CD4-positive, alpha-beta T cell treated with Interleukin-4 for 4 hours (primary cell): ENCODE measurements around the gene FLT1.
A peak's percentile ranks its signal among the peaks of the same experiment; 100 is the strongest.

Source experiments
- DNase-seq: peaks from one replicate; pipeline ENCODE4 v3.0.0-alpha.2; 2020

Gene FLT1

GRCh38 chr13:28528388-28528787 lies 33.5 kb upstream of the FLT1 start:
- no peak for DNase-seq

- DNase-seq = no peak
These were observed 32.7 kb upstream of the FLT1 start for GRCh38 chr13:28527629-28528028.

GRCh38 chr13:28526876-28527275 lies 31.9 kb upstream of the FLT1 start:
- no peak for DNase-seq

- DNase-seq = no peak
These were observed 27.9 kb upstream of the FLT1 start for GRCh38 chr13:28522871-28523270.

- no peak for DNase-seq
These were observed 18.8 kb upstream of the FLT1 start for GRCh38 chr13:28513745-28514144.

GRCh38 chr13:28510542-28510941 lies 15.6 kb upstream of the FLT1 start:
- no peak for DNase-seq

- DNase-seq = no peak
These were observed 15.1 kb upstream of the FLT1 start for GRCh38 chr13:28510066-28510465.

- no peak for DNase-seq
These were observed 10.7 kb upstream of the FLT1 start for GRCh38 chr13:28505543-28506135.

GRCh38 chr13:28503182-28503967 lies 8.4 kb upstream of the FLT1 start:
- no peak for DNase-seq

GRCh38 chr13:28501547-28501946 lies 6.6 kb upstream of the FLT1 start:
- DNase-seq = no peak

GRCh38 chr13:28499609-28500008 lies 4.7 kb upstream of the FLT1 start:
- no peak for DNase-seq

GRCh38 chr13:28498481-28499115 lies 3.7 kb upstream of the FLT1 start:
- DNase-seq = no peak

GRCh38 chr13:28497143-28497876 lies 2.4 kb upstream of the FLT1 start:
- DNase-seq = no peak

- DNase-seq = no peak
These were observed 1.2 kb upstream of the FLT1 start for GRCh38 chr13:28496188-28496564.

GRCh38 chr13:28495538-28496187 lies 735 bp upstream of the FLT1 start:
- no peak for DNase-seq

- DNase-seq = no peak
These were observed 487 bp downstream of the FLT1 start for GRCh38 chr13:28494504-28494777.

GRCh38 chr13:28493740-28494503 lies 1.0 kb downstream of the FLT1 start:
- no peak for DNase-seq

GRCh38 chr13:28492569-28493367 lies 2.2 kb downstream of the FLT1 start:
- DNase-seq = peak; percentile 10

GRCh38 chr13:28490061-28490460 lies 4.9 kb downstream of the FLT1 start:
- no peak for DNase-seq

GRCh38 chr13:28489524-28489931 lies 5.4 kb downstream of the FLT1 start:
- DNase-seq = no peak

GRCh38 chr13:28488376-28489005 lies 6.4 kb downstream of the FLT1 start:
- DNase-seq = no peak
